ENCODE data around the gene DPP7.

The DPP7 gene

DNA sequence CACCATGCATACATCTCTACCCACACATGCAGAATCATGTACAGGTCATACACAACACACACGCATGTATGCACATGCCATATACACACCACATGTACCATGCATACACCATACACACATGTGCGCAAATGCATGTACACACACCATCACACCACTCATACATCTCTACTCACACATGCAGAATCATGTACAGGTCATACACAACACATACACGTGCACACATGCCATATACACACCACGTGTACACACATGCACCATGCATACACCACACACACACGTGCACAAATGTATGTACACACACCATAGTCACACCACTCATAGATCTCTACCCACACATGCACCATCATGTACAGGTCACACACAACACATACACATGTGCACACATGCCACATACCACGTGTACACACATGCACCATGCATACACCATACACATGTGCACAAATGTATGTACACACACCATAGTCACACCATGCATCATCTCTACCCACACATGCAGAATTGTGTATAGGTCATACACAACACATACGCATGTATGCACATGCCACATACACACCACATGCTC lies 38.4 kb upstream of the DPP7 start:
- H3K27me3 Mint-ChIP-seq: peaks cover 30% of the 10 kb centered on the region
- no peak overlapping the region for H3K27ac Mint-ChIP-seq
- no peak for DNase-seq
- H3K4me1 Mint-ChIP-seq (ENCODE audit: low read depth): peaks cover 11% of the 10 kb centered on the region
- H3K4me3 Mint-ChIP-seq: no peak overlapping the region
- no peaks in the 10 kb centered on the region for H3K9me3 Mint-ChIP-seq
- H3K36me3 Mint-ChIP-seq (ENCODE audit: low read depth): no peaks in the 10 kb centered on the region

DNA sequence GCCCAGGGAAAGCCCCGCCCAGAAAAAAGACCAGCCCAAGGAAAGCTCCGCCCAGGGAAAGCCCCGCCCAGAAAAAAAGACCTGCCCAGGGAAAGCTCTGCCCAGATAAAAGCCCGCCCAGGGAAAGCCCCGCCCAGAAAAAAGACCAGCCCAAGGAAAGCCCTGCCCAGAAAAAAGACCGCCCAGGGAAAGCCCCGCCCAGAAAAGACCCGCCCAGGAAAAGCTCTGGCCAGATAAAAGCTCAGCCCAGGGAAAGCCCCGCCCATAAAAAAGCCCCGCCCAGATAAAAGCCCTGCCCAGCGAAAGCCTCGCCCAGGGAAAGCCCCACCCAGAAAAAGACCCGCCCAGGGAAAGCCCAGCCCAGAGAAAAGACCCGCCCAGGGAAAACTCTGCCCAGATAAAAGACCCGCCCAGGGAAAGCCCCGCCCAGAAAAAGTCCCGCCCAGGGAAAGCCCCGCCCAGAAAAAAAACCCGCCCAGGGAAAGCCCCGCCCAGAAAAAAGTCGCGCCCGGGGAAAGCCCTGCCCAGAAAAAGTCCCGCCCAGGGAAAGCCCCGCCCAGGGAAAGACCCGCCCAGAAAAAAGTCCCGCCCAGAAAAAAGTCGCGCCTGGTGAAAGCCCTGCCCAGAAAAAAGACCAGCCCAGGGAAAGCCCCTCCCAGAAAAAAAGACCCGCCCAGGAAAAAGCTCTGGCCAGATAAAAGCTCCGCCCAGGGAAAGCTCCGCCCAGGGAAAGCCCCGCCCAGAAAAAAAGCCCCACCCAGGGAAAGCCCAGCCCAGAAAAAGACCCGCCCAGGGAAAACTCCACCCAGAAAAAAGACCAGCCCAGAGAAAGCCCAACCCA lies 36.3 kb upstream of the DPP7 start:
- H3K4me1 Mint-ChIP-seq (ENCODE audit: low read depth): no peaks in the 10 kb centered on the region
- H3K9me3 Mint-ChIP-seq: no peaks in the 10 kb centered on the region
- peaks cover 23% of the 10 kb centered on the region for H3K27me3 Mint-ChIP-seq
- no peaks in the 10 kb centered on the region for H3K36me3 Mint-ChIP-seq (ENCODE audit: low read depth)
- H3K27ac Mint-ChIP-seq: peak overlapping the region; percentile 6
- H3K4me3 Mint-ChIP-seq: no peak overlapping the region
- peak; percentile 70 for DNase-seq

DNA sequence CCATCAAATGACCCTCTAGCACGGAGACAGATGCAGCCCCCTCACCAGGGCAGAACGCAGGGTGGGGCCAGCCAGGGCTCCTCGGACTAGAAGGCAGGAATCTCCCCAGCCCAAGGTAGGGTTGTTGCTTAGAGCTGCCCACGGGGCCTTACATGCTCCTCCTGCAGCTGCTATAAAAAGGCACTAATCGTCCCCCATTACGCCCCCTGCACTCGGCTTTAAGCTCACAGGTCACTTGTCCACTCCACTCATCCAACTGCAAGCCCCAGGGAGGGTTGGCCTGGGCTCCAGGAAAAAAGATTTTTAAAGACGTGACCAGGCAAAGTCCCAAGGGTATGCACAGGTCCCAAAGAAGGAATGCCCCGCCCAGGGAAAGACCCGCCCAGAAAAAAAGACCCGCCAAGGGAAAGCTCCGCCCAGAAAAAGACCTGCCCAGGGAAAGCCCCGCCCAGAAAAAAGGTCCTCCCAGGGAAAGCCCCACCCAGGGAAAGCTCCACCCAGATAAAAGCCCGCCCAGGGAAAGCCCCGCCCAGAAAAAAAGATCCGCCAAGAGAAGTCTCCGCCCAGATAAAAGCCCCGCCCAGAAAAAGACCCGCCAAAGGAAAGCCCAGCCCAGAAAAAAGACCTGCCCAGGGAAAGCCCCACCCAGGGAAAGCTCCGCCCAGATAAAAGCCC lies 35.5 kb upstream of the DPP7 start:
- no peaks in the 10 kb centered on the region for H3K9me3 Mint-ChIP-seq
- no peak overlapping the region for H3K27ac Mint-ChIP-seq
- H3K36me3 Mint-ChIP-seq (ENCODE audit: low read depth): no peaks in the 10 kb centered on the region
- peaks cover 17% of the 10 kb centered on the region for H3K27me3 Mint-ChIP-seq
- no peak overlapping the region for H3K4me3 Mint-ChIP-seq
- DNase-seq: no peak
- no peaks in the 10 kb centered on the region for H3K4me1 Mint-ChIP-seq (ENCODE audit: low read depth)

DNA sequence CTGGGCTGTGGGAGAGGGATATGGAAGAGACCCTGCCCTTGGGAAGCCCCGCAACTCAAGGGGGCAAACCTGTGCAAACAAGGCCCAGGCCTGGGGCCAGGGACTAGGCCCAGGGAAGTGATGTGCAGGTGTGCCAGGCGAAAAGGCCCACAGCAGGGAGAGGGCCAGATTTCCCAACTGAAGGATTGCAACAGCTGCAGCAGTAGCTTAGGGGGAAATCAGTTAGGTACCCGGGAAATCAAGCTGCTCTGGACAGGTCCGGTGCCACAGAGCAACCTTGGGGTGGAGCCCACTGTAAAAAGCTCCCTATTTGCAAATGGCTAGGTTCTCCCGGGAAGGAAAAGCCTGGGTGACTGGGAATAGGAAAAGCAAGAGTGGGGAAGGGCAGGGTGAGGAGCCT lies 34.8 kb upstream of the DPP7 start:
- no peaks in the 10 kb centered on the region for H3K36me3 Mint-ChIP-seq (ENCODE audit: low read depth)

DNA sequence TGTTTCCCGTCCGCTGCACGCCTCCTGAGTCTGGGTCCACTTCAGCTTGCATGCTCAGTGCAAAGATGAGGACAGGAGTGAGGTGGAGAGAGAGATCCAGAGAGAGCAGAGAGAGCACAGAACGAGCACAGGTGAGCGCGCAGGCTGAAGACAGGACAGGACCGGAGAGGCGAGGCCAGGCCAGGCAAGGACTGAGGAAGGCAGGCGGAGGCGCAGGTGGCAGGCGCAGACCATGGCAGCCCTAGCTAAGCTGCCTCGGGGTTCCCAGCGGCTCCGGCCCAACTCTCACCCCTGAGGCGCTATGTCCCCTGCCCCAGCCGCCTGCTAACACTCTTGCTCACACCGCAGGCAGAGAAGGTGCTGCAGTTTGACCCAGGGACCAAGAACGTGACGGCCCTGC lies 34.1 kb upstream of the DPP7 start:
- no peak overlapping the region for H3K4me3 Mint-ChIP-seq
- H3K27ac Mint-ChIP-seq: no peak overlapping the region
- DNase-seq: no peak
- H3K9me3 Mint-ChIP-seq: no peaks in the 10 kb centered on the region
- no peaks in the 10 kb centered on the region for H3K36me3 Mint-ChIP-seq (ENCODE audit: low read depth)
- H3K27me3 Mint-ChIP-seq: peaks cover 18% of the 10 kb centered on the region
- no peaks in the 10 kb centered on the region for H3K4me1 Mint-ChIP-seq (ENCODE audit: low read depth)

More for the DNA sequence above, 34.8 kb upstream of the DPP7 start:
- no peak overlapping the region for H3K4me3 Mint-ChIP-seq
- peaks cover 13% of the 10 kb centered on the region for H3K27me3 Mint-ChIP-seq
- no peaks in the 10 kb centered on the region for H3K9me3 Mint-ChIP-seq
- no peak for DNase-seq
- H3K27ac Mint-ChIP-seq: no peak overlapping the region
- H3K4me1 Mint-ChIP-seq (ENCODE audit: low read depth): no peaks in the 10 kb centered on the region

DNA sequence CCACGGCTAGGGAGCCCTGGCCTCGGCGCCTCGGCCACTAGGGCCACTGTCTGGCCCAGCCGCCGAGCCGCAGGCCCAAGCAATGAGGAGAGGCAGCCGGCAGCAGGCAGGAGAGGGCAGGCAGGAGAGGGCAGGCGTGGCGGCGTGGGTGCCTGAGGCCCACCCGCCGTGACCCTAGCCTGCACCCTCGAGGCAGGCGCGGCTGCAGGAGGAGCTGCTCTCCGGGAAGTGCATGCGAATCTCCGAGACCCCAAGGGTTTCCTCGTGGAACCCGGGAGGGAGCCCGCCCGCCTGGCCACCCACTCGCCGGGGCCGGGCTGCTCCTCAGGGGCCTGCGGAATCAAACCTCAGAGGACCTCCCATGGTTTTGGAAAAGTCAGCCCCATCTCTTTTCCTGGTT lies 33.7 kb upstream of the DPP7 start:
- no peaks in the 10 kb centered on the region for H3K9me3 Mint-ChIP-seq
- H3K4me1 Mint-ChIP-seq (ENCODE audit: low read depth): no peaks in the 10 kb centered on the region
- no peak overlapping the region for H3K4me3 Mint-ChIP-seq
- H3K27me3 Mint-ChIP-seq: peaks cover 22% of the 10 kb centered on the region
- H3K27ac Mint-ChIP-seq: no peak overlapping the region
- H3K36me3 Mint-ChIP-seq (ENCODE audit: low read depth): no peaks in the 10 kb centered on the region
- DNase-seq: no peak

DNA sequence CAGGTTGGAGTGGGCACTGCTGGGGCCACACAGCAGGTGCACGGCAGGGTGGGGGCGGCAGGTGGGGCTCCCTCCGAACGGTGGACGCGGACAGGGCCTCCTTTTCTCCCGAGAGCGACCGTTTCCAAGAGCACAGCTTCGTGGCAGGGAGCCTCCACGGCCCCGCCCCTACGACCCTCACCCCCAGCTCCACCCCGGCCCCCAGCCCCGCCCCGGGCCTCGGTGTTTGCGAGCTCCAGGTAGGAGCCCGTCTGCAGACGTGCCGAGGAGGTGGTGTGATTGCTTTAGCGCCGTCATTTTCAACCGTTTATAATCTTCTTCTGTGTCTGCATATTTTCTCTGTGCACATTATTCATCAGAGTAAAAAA lies 33.2 kb upstream of the DPP7 start:
- Mint-ChIP-seq H3K4me3 (no peak overlapping the region), H3K27me3 (peaks cover 22% of the 10 kb centered on the region), H3K27ac (no peak overlapping the region)

DNA sequence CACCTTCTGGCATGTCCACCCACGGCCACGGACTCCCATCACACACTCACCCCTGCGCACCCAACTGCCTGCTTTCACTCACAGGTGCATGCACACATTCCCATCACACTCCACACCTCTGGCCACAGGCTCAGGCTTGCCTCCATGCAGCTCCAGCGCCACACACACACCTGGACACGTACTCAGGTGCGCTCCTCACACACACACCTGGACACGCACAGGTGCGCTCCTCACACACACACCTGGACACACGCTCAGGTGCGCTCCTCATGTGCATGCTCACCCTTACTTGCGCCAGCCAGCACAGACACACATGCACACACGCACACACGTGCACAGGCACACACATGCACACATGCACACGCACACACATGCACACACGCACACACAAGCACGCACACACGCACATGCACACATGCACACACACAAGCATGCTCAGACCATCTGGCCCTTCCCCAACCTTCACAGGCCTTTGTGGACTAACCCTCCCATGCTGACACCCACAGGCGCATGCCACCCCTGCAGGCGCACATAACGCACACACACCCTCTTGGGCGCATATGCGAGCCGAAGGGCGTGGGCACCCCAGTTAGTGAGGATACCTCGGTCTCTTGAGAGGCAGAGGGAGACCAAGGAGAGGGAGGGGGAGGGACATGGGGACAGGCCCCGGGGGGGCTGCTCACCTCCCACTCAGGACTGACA lies 32.7 kb upstream of the DPP7 start:
- no peaks in the 10 kb centered on the region for H3K4me1 Mint-ChIP-seq (ENCODE audit: low read depth)
- DNase-seq: no peak
- peaks cover 25% of the 10 kb centered on the region for H3K27me3 Mint-ChIP-seq
- H3K27ac Mint-ChIP-seq: no peak overlapping the region
- no peaks in the 10 kb centered on the region for H3K9me3 Mint-ChIP-seq
- H3K4me3 Mint-ChIP-seq: no peak overlapping the region
- no peaks in the 10 kb centered on the region for H3K36me3 Mint-ChIP-seq (ENCODE audit: low read depth)

More for the DNA sequence above, 33.2 kb upstream of the DPP7 start:
- DNase-seq: no peak
- Mint-ChIP-seq H3K4me1 (ENCODE audit: low read depth) (no peaks in the 10 kb centered on the region), H3K9me3 (no peaks in the 10 kb centered on the region), H3K36me3 (ENCODE audit: low read depth) (no peaks in the 10 kb centered on the region)

DNA sequence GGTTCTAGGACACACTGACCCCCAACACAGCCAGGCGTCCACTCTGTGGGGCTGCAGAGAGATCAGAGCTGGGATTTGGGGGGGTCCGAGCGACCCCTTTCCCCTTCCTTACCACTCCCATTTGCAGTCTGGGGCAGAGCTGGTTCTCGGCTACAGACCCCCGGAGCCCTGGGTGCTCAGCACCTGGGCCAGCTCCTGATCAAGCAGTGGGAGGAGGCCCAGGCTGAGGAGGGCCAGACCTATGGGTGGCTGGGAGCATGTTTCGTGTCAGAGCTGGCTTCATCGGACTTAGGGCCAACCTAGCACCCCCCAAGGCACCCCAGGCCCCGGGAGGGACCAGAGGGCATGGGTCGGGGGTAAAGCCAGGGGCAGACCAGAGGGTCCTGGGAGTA lies 32.0 kb upstream of the DPP7 start:
- Mint-ChIP-seq H3K4me3 (no peak overlapping the region), H3K27me3 (peaks cover 32% of the 10 kb centered on the region), H3K9me3 (no peaks in the 10 kb centered on the region), H3K27ac (no peak overlapping the region), H3K36me3 (ENCODE audit: low read depth) (no peaks in the 10 kb centered on the region), H3K4me1 (ENCODE audit: low read depth) (no peaks in the 10 kb centered on the region)
- no peak for DNase-seq

DNA sequence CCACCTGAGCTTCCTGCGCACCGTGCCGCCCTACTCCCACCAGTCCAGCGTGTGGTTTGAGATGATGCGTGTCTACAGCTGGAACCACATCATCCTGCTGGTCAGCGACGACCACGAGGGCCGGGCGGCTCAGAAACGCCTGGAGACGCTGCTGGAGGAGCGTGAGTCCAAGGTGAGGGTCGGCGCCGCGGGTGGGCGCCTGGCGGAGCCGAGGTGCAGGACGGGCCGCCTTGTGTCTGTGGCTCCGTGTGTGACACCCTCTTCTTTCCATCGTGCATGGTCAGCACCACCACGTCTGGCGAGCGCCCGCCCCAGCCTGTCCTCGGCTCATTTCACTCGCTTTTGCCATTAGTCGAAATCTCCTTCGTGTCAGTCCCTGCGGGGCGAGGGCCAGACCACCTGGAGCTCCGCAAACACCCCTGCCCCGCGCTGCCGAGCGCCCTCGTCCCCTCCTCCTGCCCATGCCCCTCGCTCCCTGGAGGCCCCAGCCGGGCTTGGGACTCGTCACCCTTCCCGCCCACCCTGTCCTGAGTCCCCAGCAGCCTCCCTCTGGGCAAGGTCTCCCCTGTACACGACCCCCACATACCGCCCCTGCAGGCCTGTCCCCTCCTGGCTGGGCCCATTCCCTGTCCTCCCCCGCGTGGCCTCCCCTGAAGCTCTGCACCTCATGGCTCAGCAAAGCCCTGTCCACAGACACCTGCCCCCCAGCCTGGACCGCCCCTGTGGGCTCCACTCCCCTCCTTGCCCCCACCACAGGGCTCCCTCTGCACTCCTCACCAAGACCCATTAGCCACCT lies 31.4 kb upstream of the DPP7 start:
- no peak overlapping the region for H3K4me3 Mint-ChIP-seq
- no peak for DNase-seq
- no peak overlapping the region for H3K27ac Mint-ChIP-seq
- H3K27me3 Mint-ChIP-seq: peaks cover 38% of the 10 kb centered on the region
- no peaks in the 10 kb centered on the region for H3K9me3 Mint-ChIP-seq
- no peaks in the 10 kb centered on the region for H3K4me1 Mint-ChIP-seq (ENCODE audit: low read depth)
- H3K36me3 Mint-ChIP-seq (ENCODE audit: low read depth): no peaks in the 10 kb centered on the region

DNA sequence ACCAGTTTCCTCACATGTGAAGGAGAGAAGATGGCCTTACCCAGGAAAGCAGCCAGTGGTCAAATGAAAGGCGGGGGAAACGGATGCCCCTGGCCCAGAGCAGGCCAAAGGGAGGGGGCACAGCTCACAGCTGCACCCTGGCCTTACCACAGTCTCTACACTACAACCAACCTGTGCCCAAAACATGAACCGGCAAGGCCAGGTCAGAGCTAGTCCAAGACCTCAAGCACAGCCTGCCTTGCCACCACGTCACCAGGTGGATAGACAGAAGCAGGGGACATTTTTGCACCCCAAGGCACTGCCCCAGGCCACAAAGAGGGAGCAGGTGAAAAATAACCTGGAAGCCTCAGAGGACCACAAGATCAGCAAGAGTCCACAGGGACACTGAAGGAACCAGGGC lies 28.9 kb upstream of the DPP7 start:
- Mint-ChIP-seq H3K36me3 (ENCODE audit: low read depth) (no peaks in the 10 kb centered on the region), H3K27me3 (peaks cover 59% of the 10 kb centered on the region), H3K4me3 (no peak overlapping the region), H3K27ac (no peak overlapping the region), H3K4me1 (ENCODE audit: low read depth) (peaks cover 1% of the 10 kb centered on the region), H3K9me3 (no peaks in the 10 kb centered on the region)
- DNase-seq: no peak

DNA sequence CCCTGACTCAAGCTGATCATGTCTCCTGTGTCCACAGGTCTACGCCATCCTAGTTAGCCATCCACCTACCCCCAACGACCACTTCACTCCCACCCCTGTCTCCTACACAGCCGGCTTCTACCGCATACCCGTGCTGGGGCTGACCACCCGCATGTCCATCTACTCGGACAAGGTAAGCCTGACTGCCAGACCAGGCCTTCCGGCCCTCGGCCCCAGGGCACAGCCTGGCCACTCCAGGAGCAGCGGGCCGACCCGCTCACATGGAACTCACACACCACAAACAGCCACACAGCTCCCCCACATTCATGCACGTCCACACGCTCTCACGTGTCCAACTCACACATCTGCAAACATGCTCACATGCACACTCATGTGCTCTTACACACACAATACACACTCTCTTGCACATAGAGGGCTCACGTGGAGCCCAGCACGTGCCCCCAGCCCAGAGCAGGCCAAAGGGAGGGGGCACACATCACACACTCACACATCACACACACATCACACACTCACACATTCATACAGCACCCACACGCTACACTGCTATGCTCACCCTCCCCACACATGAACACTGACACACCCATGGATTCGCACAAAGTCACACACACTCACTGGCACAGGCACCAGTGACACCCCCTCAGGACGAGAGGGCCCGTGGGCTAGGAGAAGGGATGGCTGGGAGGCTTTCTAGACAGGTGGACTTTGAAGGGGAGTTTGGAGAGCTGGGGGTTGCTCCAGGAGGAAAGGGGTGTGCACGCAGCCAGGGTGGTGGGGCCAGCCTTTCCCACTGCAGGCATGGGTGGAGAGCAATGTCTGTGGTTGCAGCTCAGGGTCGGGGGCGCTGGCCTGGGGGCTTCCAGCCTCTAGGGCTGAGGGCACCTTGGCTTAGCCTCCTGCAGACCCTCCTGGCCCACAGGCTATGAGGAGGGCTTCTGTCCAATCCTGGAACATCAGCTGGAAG lies 27.7 kb upstream of the DPP7 start:
- Mint-ChIP-seq H3K4me1 (ENCODE audit: low read depth) (peaks cover 1% of the 10 kb centered on the region), H3K4me3 (no peak overlapping the region), H3K27ac (no peak overlapping the region), H3K27me3 (peaks cover 66% of the 10 kb centered on the region), H3K36me3 (ENCODE audit: low read depth) (no peaks in the 10 kb centered on the region), H3K9me3 (no peaks in the 10 kb centered on the region)
- no peak for DNase-seq

DNA sequence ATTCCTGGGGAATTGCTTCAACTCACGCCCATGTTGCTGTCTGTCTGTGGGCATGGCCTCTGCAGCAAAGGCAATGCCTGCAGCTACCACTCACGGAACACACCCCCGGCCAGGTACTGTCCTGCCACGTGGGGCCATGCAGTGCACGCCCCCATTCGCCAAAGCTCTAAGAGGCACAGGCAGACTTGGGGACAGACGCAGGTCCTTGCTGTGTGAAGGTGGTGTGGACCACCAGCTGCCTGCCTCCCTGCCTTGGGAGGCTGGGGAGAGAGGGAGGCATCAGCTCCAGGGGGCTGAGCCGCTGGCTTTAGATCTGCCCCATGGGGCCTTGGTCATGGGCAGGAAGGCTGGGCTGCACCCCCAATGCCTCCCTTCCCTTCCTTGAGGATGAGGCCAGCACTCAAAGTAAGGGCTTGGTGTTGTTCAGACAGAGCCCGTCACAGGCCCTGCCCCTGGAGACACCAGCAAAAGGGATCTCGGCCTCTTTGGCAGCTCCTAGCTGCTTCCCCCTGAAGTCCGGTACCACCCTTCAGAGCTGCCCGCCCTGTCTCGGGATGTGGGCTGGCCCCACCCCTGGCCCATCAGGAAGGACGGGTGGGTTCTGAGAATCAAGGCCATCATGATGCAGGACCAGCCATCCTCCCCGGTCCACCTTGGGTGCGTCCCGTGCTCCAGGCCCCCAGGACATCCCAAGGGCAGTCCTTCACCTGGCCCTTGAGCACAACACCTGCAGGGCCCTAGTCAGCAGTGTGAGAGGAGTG lies 26.7 kb upstream of the DPP7 start:
- no peak overlapping the region for H3K4me3 Mint-ChIP-seq
- no peak overlapping the region for H3K27ac Mint-ChIP-seq
- peaks cover 1% of the 10 kb centered on the region for H3K4me1 Mint-ChIP-seq (ENCODE audit: low read depth)
- H3K27me3 Mint-ChIP-seq: peaks cover 68% of the 10 kb centered on the region
- no peaks in the 10 kb centered on the region for H3K9me3 Mint-ChIP-seq
- H3K36me3 Mint-ChIP-seq (ENCODE audit: low read depth): no peaks in the 10 kb centered on the region
- DNase-seq: no peak
